Kidney (tissue), 14 donors: ENCODE results near the gene DROSHA. TPM values are rescaled to one million over a fixed set of nuclear protein-coding genes. Genes with fewer than 3 reads are reported as not detected.

Source experiments
- DNase-seq, 5 donors: peaks; one replicate each; pipeline ENCODE4 v3.0.0-alpha.2; 2013 to 2020
- FAIRE-seq: peaks from 2 replicates; lab custom pipeline; 2012; peaks lifted over from hg19 to GRCh38; lab: Jason Lieb, UNC
- H3K27ac ChIP-seq, 2 donors: one replicate each; pipeline ENCODE4 v1.7.0; 2013; ENCODE audit warnings: low read depth in 2 of 2, low read length in 2 of 2, inconsistent platforms in 1 of 2
- H3K27me3 ChIP-seq: one replicate; pipeline ENCODE4 v1.7.1; 2013; ENCODE audit warnings: low read length, inconsistent platforms; ENCODE audit not compliant: control insufficient read depth, insufficient read depth
- H3K36me3 ChIP-seq, 3 donors: one replicate each; pipeline versions ENCODE4 v1.7.0 to v1.7.1; 2013; ENCODE audit warnings: low read length in 3 of 3, control low read depth in 1 of 3, inconsistent platforms in 1 of 3; ENCODE audit not compliant: insufficient read depth in 3 of 3, control insufficient read depth in 2 of 3
- H3K4me1 ChIP-seq, 3 donors: one replicate each; pipeline versions ENCODE4 v1.7.0 to v1.7.1; 2013; ENCODE audit warnings: low read length in 3 of 3, inconsistent platforms in 1 of 3, low read depth in 1 of 3; ENCODE audit not compliant: control insufficient read depth in 2 of 3, insufficient read depth in 2 of 3
- H3K4me3 ChIP-seq, 3 donors: one replicate each; pipeline versions ENCODE4 v1.7.0 to v1.8.1; 2013; ENCODE audit warnings: low read length in 3 of 3, control low read depth in 1 of 3, inconsistent platforms in 1 of 3
- H3K9ac ChIP-seq, 3 donors: one replicate each; pipeline versions ENCODE4 v1.7.0 to v1.7.1; 2013; ENCODE audit warnings: low read length in 3 of 3, control low read depth in 1 of 3, inconsistent platforms in 1 of 3
- H3K9me3 ChIP-seq, 3 donors: one replicate each; pipeline versions ENCODE4 v1.7.0 to v1.7.1; 2013; ENCODE audit warnings: low read length in 3 of 3, control low read depth in 1 of 3, inconsistent platforms in 1 of 3; ENCODE audit not compliant: control insufficient read depth in 2 of 3, insufficient read depth in 1 of 3
- CTCF ChIP-seq: IDR thresholded peaks from 3 replicates; pipeline ENCODE4 v1.5.1; 2012; ENCODE audit warnings: mild to moderate bottlenecking, moderate library complexity, borderline replicate concordance; ENCODE audit not compliant: insufficient read depth; ENCODE audit errors: extremely low read depth
- intact Hi-C: fragments of 100-400 bp; cut with DNase I; formaldehyde crosslinking; loops from one replicate; pipeline ENCODE4 v1.11.1; 2022
- polyA plus RNA-seq: library from polyadenylated mRNA; stranded (reverse); fragments of 350-450 nt; fragmentation: Illumina TruSeq; extraction: RNeasy Lipid Tissue Mini Kit (QIAGEN cat#74804); gene quantifications from one replicate; pipeline ENCODE4 v1.2.3, GENCODE V29; 2014; ENCODE audit warnings: low read depth, low replicate concordance; ENCODE audit not compliant: insufficient read depth
- total RNA-seq: library from RNA; stranded (reverse); fragmentation: NEBNext Ultra II Directional; extraction: Animal tissue kit (Norgen Biotek cat#: 25700); gene quantifications from one replicate; pipeline ENCODE4 v1.2.1, GENCODE V29; 2021
- donor health status: control.
- donor health status: control.
- donor health status: control.
- donor health status: control.
- donor health status: control.
- donor health status: DM: yes; HTN: yes; CAD: no.
- donor health status: Normal renal cell carcinoma (clear cell type).

DROSHA gene
- total and polyA plus RNA-seq, 2 donors from 2014 or later: 39.9 to 51.6 TPM

GRCh38 chr5:31366941-31367340 is 165.0 kb downstream of the DROSHA start:
- intact Hi-C loops: no loop called here
- FAIRE-seq (no peak), DNase-seq (no peak)
- no peak overlapping the region for H3K27ac ChIP-seq
- H3K4me3 ChIP-seq: no peak overlapping the region
- no peak overlapping the region for H3K9ac ChIP-seq
- H3K27me3 ChIP-seq: no peaks in the 10 kb centered on the region
- H3K9me3 ChIP-seq: no peaks in the 10 kb centered on the region
- H3K4me1 ChIP-seq: no peaks in the 10 kb centered on the region
- TF ChIP-seq CTCF: no peak
- no peaks in the 10 kb centered on the region for H3K36me3 ChIP-seq

- no peak overlapping the region for H3K4me3 ChIP-seq
- DNase-seq: no peak
- H3K36me3 ChIP-seq: no peaks in the 10 kb centered on the region
- intact Hi-C loops: no loop called here
- no peaks in the 10 kb centered on the region for H3K27me3 ChIP-seq
- H3K9ac ChIP-seq: no peak overlapping the region
- no peak for FAIRE-seq
- no peaks in the 10 kb centered on the region for H3K9me3 ChIP-seq
- TF ChIP-seq CTCF: no peak
- H3K27ac ChIP-seq: no peak overlapping the region
- no peaks in the 10 kb centered on the region for H3K4me1 ChIP-seq
Observed at GRCh38 chr5:31365776-31366175, 166.1 kb downstream of the DROSHA start.

GRCh38 chr5:31364881-31365636 is 166.8 kb downstream of the DROSHA start:
- Histone ChIP-seq H3K4me1 (no peaks in the 10 kb centered on the region), H3K9ac (no peak overlapping the region), H3K4me3 (no peak overlapping the region), H3K36me3 (no peaks in the 10 kb centered on the region), H3K27me3 (no peaks in the 10 kb centered on the region), H3K9me3 (no peaks in the 10 kb centered on the region), H3K27ac (no peak overlapping the region)
- intact Hi-C loops: no loop called here
- no peak for TF ChIP-seq CTCF
- DNase-seq (no peak), FAIRE-seq (no peak)
